AG09309 (cell line): Measurements from ENCODE around the gene PCBP2.
"Not testable (repeated sequence)": the region's sequence is repeated elsewhere in the genome, so short reads cannot be mapped to it uniquely, and the experiment has no call there.

Experiments used
- DNase-seq: peaks from one replicate; pipeline ENCODE4 v3.0.0-alpha.2; 2010; ENCODE audit warnings: low read depth
- H3K4me3 ChIP-seq: 2 replicates; pipeline ENCODE4 v1.5.1; 2011; ENCODE audit warnings: mild to moderate bottlenecking, low read depth, low read length, moderate library complexity; ENCODE audit not compliant: control insufficient read depth
- CTCF ChIP-seq: IDR thresholded peaks from 2 replicates; pipeline ENCODE4 v1.5.1; 2011; ENCODE audit warnings: mild to moderate bottlenecking, low read depth, low read length, inconsistent platforms; ENCODE audit not compliant: insufficient read depth, control insufficient read depth; ENCODE audit errors: missing control alignments

PCBP2 gene

GRCh38 chr12:53428741-53429140 lies 23.2 kb upstream of the PCBP2 start:
- no peak overlapping the region for H3K4me3 ChIP-seq
- DNase-seq, result no peak
- TF ChIP-seq CTCF, result no peak

DNA sequence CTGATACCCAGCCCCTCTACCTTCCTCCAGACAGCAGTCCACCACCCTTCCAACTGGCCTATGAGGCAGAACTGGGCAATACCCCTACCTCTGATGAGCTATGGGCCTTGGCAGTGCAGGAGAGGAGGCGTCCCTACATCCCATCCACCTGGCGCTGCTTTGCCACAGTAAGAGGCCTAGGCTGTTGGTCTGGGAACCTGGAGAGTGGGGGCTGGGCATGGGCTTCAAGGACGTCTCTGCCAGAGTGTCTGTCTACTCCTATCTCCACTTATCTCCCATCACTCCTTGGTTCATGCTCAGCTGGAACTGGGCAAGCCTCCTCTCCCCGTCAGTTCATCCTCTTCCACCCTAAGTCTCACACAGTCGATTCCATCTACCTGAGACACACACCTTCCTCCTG lies 21.8 kb upstream of the PCBP2 start:
- DNase-seq, result no peak
- H3K4me3 ChIP-seq, result no peak overlapping the region
- TF ChIP-seq CTCF, result no peak

GRCh38 chr12:53431187-53431586 lies 20.7 kb upstream of the PCBP2 start:
- DNase-seq, result no peak
- H3K4me3 ChIP-seq, result no peak overlapping the region
- TF ChIP-seq CTCF, result no peak

GRCh38 chr12:53435326-53435725 lies 16.6 kb upstream of the PCBP2 start:
- H3K4me3 ChIP-seq, DNase-seq: not testable (repeated sequence)

DNA sequence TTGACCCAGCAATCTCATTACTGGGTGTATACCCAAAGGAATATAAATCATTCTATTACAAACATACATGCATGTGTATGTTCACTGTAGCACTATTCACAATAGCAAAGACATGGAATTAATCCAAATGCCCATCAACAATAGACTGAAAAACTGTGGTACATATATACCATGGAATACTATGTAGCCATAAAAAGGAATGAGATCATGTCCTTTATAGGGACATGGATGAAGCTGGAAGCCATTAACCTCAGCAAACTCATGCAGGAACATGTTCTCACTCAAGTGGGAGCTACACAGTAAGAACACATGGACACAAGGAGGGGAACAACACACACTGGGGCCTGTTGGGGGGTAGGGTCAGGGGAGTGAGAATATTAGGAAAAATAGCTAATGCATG lies 12.3 kb upstream of the PCBP2 start:
- H3K4me3 ChIP-seq, result not testable (repeated sequence)

GRCh38 chr12:53441040-53441833 lies 10.7 kb upstream of the PCBP2 start, which contains the start of gene PRR13:
Gene PRR13 (plus strand): TSS chr12:53441734. CDS start chr12:53442715, 981 bp downstream.
- DNase-seq, result peak; percentile 99
- peak within 1 kb of the TSS; percentile 86 for H3K4me3 ChIP-seq
- TF ChIP-seq CTCF, result no peak

More for the DNA sequence above, 12.3 kb upstream of the PCBP2 start:
- not testable (repeated sequence) for DNase-seq

- DNase-seq, result no peak
- TF ChIP-seq CTCF, result no peak
- no peak overlapping the region for H3K4me3 ChIP-seq
Measured at GRCh38 chr12:53443955-53444354, 7.9 kb upstream of the PCBP2 start.

- H3K4me3 ChIP-seq, DNase-seq: not testable (repeated sequence)
Measured at GRCh38 chr12:53444593-53445325, 7.1 kb upstream of the PCBP2 start.
